NCI-H82 treated with DMSO at 0.1 percent for 48 hours (cell line): ENCODE data around the gene OTOP1.
"Not testable (repeated sequence)": the region's sequence is repeated elsewhere in the genome, so short reads cannot be mapped to it uniquely, and the experiment has no call there.

Experiments
- DNase-seq: peaks from one replicate; lab custom pipeline; 2025; ENCODE audit not compliant: unreplicated experiment; lab: John Stamatoyannopoulos, UW

OTOP1 gene

GRCh38 chr4:4239551-4239950 is 12.8 kb upstream of the OTOP1 start:
- not testable (repeated sequence) for DNase-seq

- DNase-seq: no peak
These were observed 6.9 kb upstream of the OTOP1 start for GRCh38 chr4:4233610-4234009.

- DNase-seq: no peak
These were observed 1.6 kb upstream of the OTOP1 start for GRCh38 chr4:4228356-4228668.

- no peak for DNase-seq
These were observed 1.0 kb upstream of the OTOP1 start for GRCh38 chr4:4227510-4228355.

- DNase-seq: no peak
These were observed 669 bp downstream of the OTOP1 start for GRCh38 chr4:4225915-4226605.

GRCh38 chr4:4217113-4217512 is 9.6 kb downstream of the OTOP1 start:
- no peak for DNase-seq

- DNase-seq: no peak
These were observed 10.1 kb downstream of the OTOP1 start for GRCh38 chr4:4216648-4217047.

- not testable (repeated sequence) for DNase-seq
These were observed 13.1 kb downstream of the OTOP1 start for GRCh38 chr4:4213674-4214073.

GRCh38 chr4:4206204-4206603 is 20.5 kb downstream of the OTOP1 start:
- DNase-seq: no peak

- DNase-seq: no peak
These were observed 22.4 kb downstream of the OTOP1 start for GRCh38 chr4:4204401-4204745.

- DNase-seq: no peak
These were observed 22.9 kb downstream of the OTOP1 start for GRCh38 chr4:4203688-4204400.

- DNase-seq: no peak
These were observed 24.2 kb downstream of the OTOP1 start for GRCh38 chr4:4202510-4202909.

- no peak for DNase-seq
These were observed 26.1 kb downstream of the OTOP1 start for GRCh38 chr4:4200624-4201023.

- no peak for DNase-seq
These were observed 31.4 kb downstream of the OTOP1 start for GRCh38 chr4:4195354-4195753.

GRCh38 chr4:4188557-4188956 is 38.2 kb downstream of the OTOP1 start:
- DNase-seq: not testable (repeated sequence)

GRCh38 chr4:4185528-4185927 is 41.2 kb downstream of the OTOP1 start:
- no peak for DNase-seq

GRCh38 chr4:4182835-4183568 is 43.7 kb downstream of the OTOP1 start:
- no peak for DNase-seq

GRCh38 chr4:4170596-4171150 is 56.1 kb downstream of the OTOP1 start:
- no peak for DNase-seq

- not testable (repeated sequence) for DNase-seq
These were observed 58.5 kb downstream of the OTOP1 start for GRCh38 chr4:4167981-4168780.

GRCh38 chr4:4166986-4167385 is 59.7 kb downstream of the OTOP1 start:
- DNase-seq: not testable (repeated sequence)
